Tibial nerve (tissue), 4 donors: Measurements from ENCODE around the gene CLDN14. TPM values are rescaled to one million over a fixed set of nuclear protein-coding genes. Genes with fewer than 3 reads are reported as not detected.

Experiments used
- DNase-seq, 2 donors: peaks; one replicate each; pipeline ENCODE4 v3.0.0-alpha.2; 2019; ENCODE audit warnings: low spot score in 2 of 2
- H3K27ac ChIP-seq, 4 donors: fragments of 200-600 bp; sonication (generic) in 3 of 4; one replicate each; pipeline ENCODE4 v1.5.1; 2017 to 2019; ENCODE audit warnings: mild to moderate bottlenecking in 1 of 4
- H3K27me3 ChIP-seq, 2 donors: fragments of 200-600 bp; sonication (generic) in 1 of 2; one replicate each; pipeline versions ENCODE4 v1.5.1 to v1.6.0; 2017 to 2019
- H3K36me3 ChIP-seq, 3 donors: fragments of 200-600 bp; sonication (generic); one replicate each; pipeline ENCODE4 v1.5.1; 2018 to 2019
- H3K4me1 ChIP-seq, 4 donors: fragments of 200-600 bp; sonication (generic) in 3 of 4; one replicate each; pipeline ENCODE4 v1.5.1; 2017 to 2019
- H3K4me3 ChIP-seq, 4 donors: fragments of 200-600 bp; sonication (generic) in 3 of 4; one replicate each; pipeline ENCODE4 v1.5.1; 2017 to 2019; ENCODE audit warnings: mild to moderate bottlenecking in 1 of 4, moderate library complexity in 1 of 4
- H3K9me3 ChIP-seq, 4 donors: fragments of 200-600 bp; sonication (generic) in 3 of 4; one replicate each; pipeline ENCODE4 v1.5.1; 2017 to 2019
- EP300 ChIP-seq, 2 donors: sonication (generic); formaldehyde crosslinking; IDR thresholded peaks; one replicate each; pipeline ENCODE4 v1.6.1; 2017; ENCODE audit warnings: antibody characterized with exemption in 2 of 2, mild to moderate bottlenecking in 1 of 2
- POLR2A ChIP-seq, 2 donors: fragments of 450-650 bp; IDR thresholded peaks; one replicate each; pipeline ENCODE4 v1.6.1; 2017; ENCODE audit warnings: antibody characterized with exemption in 2 of 2, mild to moderate bottlenecking in 2 of 2, moderate library complexity in 2 of 2
- WGBS, 2 donors: methylation state at CpG; one replicate each; pipeline ENCODE4 v1.1.5; 2018; 5-methylcytosine and 5-hydroxymethylcytosine counted together
- total RNA-seq, 4 donors: library from RNA; depleted of rRNA; stranded (reverse); fragments of >200 nt; gene quantifications; one replicate each; pipeline ENCODE4 v1.1.0, GENCODE V29; 2016
- TF ChIP-seq, protein P1 (sequence below), 5 experiments: fragments of 200-600 bp in 3 of 5; fragments of 450-650 bp in 2 of 5; sonication (generic) in 3 of 5; IDR thresholded peaks; one replicate each; pipeline ENCODE4 v1.5.1; 2016 to 2019; ENCODE audit warnings: antibody characterized with exemption in 5 of 5, mild to moderate bottlenecking in 3 of 5, moderate library complexity in 2 of 5

The CLDN14 gene
- total RNA-seq, 4 donors from 2014 or later, result 1.3 TPM; not detected in 3

DNA sequence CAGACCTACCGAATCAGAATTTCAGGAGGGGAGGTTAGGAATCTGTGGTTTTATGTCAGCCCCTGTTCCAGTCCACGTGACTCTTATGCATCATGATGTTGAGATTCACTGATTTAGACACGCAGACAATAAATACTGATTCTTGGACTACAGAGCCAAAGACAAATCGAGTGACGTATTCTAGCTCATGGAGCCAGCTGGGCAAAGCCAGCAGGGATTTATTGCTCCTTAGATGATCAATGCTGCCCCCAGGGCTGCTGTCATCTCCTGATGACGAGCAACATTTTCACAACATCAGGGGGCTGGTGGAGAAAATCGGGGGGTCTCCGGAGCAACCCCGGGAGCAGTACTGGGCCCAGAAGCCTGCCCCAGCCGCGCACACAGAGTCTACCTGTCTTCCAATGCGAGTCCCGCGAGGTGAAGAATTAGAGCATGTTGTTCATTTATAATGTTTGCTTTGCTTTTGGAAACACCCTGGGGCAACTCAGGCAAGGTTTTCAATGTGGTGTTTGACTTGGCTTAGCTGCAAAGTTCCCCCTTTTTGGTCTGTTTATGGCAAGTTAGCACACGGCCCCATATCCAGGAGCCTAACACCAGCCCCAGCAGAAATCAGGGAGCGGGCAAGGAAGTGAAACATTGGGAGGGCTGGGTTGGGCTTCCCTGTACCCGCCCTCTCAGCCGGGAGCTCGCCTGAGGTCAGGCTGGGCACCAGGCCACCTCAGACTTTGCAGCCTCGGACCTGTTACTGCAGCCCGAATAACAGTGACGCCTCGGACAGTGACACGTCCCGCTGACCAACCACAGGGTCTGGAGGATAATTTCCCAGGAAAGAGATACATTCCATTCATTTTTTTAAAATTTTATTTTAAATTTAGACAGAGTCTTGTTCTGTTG, 19.9 kb upstream of the CLDN14 start:
- TF ChIP-seq, protein P1, sequence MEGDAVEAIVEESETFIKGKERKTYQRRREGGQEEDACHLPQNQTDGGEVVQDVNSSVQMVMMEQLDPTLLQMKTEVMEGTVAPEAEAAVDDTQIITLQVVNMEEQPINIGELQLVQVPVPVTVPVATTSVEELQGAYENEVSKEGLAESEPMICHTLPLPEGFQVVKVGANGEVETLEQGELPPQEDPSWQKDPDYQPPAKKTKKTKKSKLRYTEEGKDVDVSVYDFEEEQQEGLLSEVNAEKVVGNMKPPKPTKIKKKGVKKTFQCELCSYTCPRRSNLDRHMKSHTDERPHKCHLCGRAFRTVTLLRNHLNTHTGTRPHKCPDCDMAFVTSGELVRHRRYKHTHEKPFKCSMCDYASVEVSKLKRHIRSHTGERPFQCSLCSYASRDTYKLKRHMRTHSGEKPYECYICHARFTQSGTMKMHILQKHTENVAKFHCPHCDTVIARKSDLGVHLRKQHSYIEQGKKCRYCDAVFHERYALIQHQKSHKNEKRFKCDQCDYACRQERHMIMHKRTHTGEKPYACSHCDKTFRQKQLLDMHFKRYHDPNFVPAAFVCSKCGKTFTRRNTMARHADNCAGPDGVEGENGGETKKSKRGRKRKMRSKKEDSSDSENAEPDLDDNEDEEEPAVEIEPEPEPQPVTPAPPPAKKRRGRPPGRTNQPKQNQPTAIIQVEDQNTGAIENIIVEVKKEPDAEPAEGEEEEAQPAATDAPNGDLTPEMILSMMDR (IDR thresholded peaks at IDR 0.05), result no peak
- no peak for TF ChIP-seq POLR2A (IDR thresholded peaks at IDR 0.05)
- TF ChIP-seq EP300 (IDR thresholded peaks at IDR 0.05), result no peak
- Histone ChIP-seq H3K4me1 (peaks cover 0 to 4% (median 0%) of the 10 kb centered on the region in 4 donors), H3K9me3 (no peaks in the 10 kb centered on the region), H3K27me3 (no peaks in the 10 kb centered on the region), H3K4me3 (no peak overlapping the region), H3K27ac (no peak overlapping the region), H3K36me3 (no peaks in the 10 kb centered on the region)
- DNase-seq, result no peak
- WGBS, 2 donors, result 64 to 81% methylated on average over 23 to 25 of the region's 25 CpGs

DNA sequence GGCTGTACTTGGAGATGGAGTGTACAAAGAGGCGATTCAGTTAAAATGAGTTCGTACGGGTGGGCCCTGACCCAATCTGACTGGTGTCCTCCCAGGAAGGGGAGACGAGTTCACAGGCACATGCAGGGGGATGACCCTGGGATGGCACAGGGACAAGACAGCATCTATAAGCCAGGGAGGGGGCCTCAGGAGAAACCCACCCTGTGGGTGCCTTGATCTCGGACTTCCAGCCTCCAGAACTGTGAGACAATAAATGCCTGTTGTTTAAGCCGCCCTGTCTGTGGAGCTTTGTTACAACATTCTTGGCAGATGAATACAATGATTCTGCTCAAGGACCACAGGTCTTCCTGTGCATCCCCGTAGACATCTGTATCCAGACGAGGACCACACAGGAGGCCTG, 14.6 kb upstream of the CLDN14 start:
- TF ChIP-seq EP300 (IDR thresholded peaks at IDR 0.05) (no peak), POLR2A (IDR thresholded peaks at IDR 0.05) (no peak)
- TF ChIP-seq, protein P1 (IDR thresholded peaks at IDR 0.05), result no peak
- 54 to 59% methylated on average over 5 to 8 of the region's 8 CpGs for WGBS, 2 donors
- H3K9me3 ChIP-seq, result no peaks in the 10 kb centered on the region
- no peak overlapping the region for H3K27ac ChIP-seq
- H3K4me3 ChIP-seq, result no peak overlapping the region
- no peak for DNase-seq
- H3K27me3 ChIP-seq, result peaks cover 0 to 6% of the 10 kb centered on the region in 2 donors
- H3K4me1 ChIP-seq, result no peaks in the 10 kb centered on the region
- no peaks in the 10 kb centered on the region for H3K36me3 ChIP-seq

- no peak overlapping the region for H3K4me3 ChIP-seq
- 45 to 48% methylated on average over 16 of the region's 16 CpGs for WGBS, 2 donors
- H3K9me3 ChIP-seq, result no peaks in the 10 kb centered on the region
- peaks cover 0 to 6% of the 10 kb centered on the region in 2 donors for H3K27me3 ChIP-seq
- no peak for TF ChIP-seq POLR2A (IDR thresholded peaks at IDR 0.05)
- TF ChIP-seq EP300 (IDR thresholded peaks at IDR 0.05), result no peak
- TF ChIP-seq, protein P1 (IDR thresholded peaks at IDR 0.05), result no peak
- H3K27ac ChIP-seq, result no peak overlapping the region
- no peak for DNase-seq
- no peaks in the 10 kb centered on the region for H3K36me3 ChIP-seq
- no peaks in the 10 kb centered on the region for H3K4me1 ChIP-seq
Measured at GRCh38 chr21:36491209-36491910, 11.4 kb upstream of the CLDN14 start.

GRCh38 chr21:36489776-36490165, 9.8 kb upstream of the CLDN14 start:
- Histone ChIP-seq H3K9me3 (no peaks in the 10 kb centered on the region), H3K27ac (no peak overlapping the region), H3K27me3 (peaks cover 0 to 6% of the 10 kb centered on the region in 2 donors), H3K36me3 (no peaks in the 10 kb centered on the region), H3K4me3 (no peak overlapping the region), H3K4me1 (no peaks in the 10 kb centered on the region)
- 86 to 96% methylated on average over 7 of the region's 7 CpGs for WGBS, 2 donors
- DNase-seq, result no peak
- TF ChIP-seq EP300 (IDR thresholded peaks at IDR 0.05), result no peak
- TF ChIP-seq, protein P1 (IDR thresholded peaks at IDR 0.05), result no peak
- no peak for TF ChIP-seq POLR2A (IDR thresholded peaks at IDR 0.05)
